GM21576 (cell line): ENCODE results near the gene ANO2.

Source experiments
- ATAC-seq: cut with Tn5 transposase; IDR thresholded peaks from one replicate; pipeline ENCODE4 v1.9.1; 2021; ENCODE audit warnings: mild to moderate bottlenecking, moderate library complexity; ENCODE audit not compliant: unreplicated experiment

Gene ANO2

DNA sequence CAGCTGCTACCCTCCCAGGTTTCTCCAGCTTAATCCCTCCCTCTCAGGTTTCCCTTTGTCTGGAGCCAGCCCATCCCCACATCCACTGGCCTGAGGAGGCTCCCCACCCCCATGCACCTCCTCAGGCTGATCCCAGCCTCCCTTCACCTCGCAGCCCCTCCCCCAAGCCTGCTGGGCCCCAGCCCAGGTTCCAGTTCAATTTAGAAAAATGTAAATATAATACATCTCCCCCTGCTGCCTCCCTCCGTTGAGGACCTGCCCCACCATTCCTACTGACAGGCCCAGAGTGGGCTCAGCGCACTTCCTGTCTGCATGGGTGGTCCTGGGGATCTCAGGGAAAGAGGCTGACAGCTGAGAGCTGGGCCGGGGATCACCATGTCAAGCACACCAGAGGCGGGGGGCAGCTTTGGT is 357.3 kb downstream of the ANO2 start:
- no peak for ATAC-seq

DNA sequence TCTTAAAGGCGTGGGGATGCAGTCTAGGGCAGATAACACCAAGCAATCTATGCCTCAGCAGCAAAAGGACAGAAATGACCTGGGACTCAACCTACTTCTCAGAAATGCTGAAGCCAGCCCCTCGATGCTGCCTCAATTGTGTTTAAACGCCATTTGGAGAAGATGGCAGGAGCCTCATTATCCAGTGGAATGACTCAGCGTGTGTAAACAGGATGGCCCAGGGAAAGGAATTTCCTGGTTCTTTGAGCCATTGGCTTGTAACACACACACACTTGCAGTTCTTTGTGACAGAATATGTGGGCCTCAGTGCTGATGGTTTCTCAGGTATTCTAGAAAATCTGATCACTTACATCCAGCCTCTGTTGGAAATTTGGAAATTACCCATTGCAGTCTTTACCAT is 358.9 kb downstream of the ANO2 start:
- no peak for ATAC-seq

DNA sequence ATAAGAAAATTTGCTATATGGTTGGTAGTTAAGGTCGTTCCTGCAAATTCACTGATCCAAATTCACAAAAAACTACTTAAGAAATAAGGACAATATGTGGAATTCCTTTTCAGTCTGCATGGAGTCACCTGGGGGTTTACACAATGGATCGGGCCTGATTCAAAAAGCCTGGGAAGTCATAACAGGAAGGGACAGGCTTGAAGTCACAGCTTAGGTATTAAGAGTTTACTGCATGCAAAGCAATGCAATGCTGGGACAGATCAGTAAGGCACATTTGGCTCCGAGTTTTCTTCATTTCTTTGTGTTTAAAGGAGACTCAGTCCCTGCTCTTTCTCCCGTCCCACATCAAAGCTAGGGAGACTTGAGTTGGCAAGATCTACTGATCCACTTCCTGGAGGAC is 359.9 kb downstream of the ANO2 start:
- no peak for ATAC-seq

DNA sequence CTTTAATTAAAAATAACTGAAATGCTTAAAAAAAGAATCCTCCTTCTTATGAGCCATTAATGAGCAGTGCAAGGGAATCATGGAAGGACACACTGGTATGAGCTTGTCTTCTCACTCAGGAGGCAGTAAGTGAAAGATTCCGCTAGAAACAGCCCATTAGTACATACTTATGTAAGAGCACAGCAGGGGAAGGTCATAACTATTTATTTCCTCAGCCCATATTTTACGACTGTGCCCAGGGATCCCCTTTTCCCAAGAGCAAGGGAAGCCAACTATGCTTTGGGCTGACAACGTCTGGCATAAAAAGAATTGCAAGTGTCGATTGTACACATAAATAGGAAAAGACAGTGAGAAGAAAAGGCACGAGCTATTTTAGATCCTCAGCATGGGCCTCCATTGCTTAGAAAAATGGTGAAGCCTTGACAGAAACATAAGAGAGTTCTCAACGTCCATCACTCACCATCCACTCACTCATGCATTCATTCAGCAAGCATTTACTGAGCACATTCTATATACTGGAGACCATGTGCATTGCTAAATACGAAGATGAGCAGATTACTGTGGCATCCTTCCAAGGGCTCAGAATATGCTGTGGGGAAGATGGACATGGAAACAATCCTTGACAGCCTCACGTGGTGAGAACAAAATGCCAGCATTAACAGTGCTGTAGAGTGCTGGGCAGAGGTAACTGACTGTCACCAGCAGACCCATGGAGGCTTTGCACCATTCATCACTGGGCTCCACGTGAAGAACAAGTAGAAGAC is 360.5 kb downstream of the ANO2 start:
- no peak for ATAC-seq

DNA sequence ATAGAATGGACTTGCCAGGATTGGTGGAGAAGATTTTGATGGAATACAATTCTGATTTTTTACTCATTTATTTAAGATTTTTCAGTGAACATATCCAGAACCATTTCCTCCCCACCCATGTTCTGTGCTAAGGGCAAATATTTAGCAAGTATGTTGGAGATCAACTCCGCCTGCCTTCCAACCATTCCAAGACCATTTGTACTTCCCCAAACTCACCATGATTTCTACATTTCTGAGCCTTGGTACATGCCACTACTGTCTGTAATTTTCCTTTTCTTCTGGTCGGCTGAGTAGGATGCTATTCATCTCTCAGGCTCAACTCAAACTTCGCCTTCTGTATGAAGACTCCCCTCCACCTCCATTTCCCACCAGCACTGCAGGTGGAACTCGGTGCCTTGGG is 362.5 kb downstream of the ANO2 start:
- no peak for ATAC-seq

DNA sequence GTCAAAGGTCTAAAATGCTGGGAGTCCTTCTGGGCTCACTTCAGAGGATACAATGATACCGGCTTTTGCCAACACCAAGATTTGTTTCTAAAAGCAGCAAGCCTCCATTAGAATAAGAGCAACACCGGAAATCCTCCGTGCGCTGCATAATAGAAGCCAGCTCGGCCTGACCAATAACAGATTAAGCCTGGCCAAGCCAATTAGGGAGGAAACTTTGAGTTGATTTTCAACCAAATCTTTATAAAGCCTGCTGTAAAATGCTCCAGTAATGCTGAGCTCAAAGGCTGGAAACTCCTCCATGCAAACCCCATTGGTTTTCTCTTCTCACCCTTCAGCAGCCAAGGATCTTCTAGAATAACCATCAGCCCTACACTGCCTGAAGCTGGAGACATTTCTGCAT is 363.0 kb downstream of the ANO2 start:
- no peak for ATAC-seq

DNA sequence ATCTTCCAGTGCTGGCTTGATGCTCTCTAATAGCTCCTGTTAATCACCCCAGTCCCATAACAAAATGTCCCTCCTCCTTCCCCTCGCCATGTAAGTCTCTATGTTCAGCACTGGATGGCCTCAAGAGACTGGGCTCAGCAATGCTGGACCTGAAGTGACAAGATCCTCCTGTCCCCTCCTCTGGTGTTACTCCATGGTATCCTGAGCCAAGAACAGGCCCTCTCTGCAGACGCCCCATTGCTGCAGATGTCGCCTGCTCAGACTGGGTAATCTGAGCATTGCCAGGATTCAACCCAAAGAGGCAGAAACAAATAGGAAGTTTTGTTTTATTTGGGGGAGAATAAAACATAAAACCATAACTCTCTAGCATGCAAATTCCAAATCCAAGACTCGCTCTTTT is 363.4 kb downstream of the ANO2 start:
- no peak for ATAC-seq

DNA sequence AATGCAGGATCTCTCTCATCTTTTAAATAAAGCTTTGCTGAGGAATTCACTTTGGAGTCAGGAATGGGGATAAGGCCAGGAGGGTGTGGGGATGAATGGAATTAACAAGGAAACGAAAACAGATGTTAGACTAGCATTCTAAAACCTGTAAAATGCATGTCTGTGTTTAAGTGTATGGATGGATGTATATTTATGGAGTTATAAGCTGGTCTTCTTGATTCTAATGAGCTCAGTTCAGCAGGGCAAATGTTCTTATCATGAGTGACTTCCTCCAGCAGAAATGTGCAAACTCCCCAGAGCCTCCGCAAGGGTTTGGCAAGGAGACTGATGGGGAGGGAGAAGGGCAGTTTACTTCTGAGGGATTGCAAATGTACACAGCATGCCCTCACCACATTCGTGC is 364.0 kb downstream of the ANO2 start:
- ATAC-seq: no peak

DNA sequence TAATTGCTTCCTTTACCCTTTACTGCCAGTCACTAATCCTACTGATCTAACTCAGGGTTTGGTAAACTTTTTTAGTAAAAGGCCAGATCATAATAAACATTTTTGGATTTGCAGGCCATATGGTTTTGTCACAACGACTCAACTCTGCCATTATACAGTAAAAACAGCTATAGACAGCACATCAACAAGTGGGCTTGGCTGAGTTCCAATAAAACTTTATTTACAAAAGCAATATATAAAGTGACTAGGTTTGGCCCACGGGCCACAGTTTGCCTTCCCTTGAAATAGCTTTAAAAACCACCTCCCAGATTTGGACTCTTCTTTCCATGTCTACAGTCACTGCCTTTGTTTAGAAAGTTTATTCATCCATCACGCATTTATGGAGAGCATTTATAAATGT is 366.3 kb downstream of the ANO2 start:
- ATAC-seq: no peak

DNA sequence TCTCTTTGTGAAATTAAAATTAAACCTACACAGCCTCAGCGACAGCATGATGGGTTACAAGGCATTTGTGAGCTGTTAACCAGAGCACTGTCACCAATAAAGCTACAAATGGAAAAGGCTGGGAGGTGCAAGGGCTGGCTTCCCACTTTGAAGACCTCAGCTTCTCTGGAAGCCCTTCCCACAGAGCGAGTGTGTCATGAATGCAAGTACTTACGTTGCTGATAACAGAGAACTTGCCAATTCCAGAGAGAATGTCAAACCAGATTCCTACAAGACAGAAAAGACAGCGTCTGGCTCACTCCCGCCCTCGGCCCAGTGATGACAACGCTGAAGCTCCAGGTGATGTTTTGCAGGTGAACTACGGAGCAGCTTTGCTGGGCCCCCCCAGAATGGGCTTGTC is 367.3 kb downstream of the ANO2 start:
- no peak for ATAC-seq

DNA sequence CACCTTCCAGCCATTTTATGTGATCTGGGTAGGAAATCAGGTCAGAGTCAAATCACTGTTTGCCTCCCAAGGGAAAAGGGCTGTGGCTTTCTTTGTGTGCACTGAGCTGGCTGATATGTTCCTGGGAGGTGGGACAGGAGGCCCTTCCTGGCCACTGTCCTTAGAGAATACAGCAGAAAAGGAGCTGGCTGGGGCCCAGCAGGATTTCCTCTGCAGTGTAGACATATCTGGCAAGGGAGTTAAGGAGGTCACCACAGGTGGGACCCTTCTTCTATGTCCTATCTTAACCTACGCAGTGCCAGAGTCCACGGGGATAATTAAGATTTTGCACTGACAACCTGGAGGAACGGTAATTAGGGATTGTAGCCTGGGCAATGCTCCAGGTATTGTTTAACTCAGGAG is 367.8 kb downstream of the ANO2 start:
- no peak for ATAC-seq

DNA sequence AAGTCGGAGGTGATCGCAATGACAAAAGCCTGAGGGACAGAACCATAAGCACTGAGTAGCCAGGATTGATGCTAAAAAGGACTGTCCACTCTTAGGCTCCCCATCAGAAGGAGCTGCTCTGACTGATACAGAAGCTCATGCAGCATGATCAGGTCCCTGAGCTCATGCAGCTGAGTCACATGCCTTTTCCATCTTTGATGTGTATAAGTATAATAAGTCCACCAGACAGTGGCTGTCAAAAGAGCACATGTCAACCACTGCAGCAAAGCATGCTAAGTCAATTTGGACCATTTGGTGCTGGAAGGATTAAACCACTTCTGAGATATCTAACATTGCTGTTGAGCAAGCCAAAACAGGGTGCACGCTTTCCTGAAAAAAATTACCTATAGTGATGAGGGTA is 369.1 kb downstream of the ANO2 start:
- ATAC-seq: no peak

DNA sequence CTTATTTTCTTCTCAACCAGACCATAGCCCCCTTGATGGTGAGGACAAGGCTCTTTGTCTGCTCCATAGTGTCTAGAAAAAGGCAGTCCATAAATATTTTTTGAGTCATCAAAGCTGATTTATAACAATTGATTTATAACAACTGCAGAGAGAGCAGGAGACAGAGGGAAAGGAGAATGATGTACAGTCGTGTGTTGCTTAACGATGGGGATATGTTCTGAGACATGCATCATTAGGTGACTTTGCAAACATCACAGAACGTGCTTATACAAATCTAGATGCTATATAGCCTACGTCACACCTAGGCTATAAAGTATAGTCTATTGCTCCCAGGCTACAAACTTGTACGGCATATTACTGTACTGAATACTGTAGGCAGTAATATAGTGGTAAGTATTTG is 369.8 kb downstream of the ANO2 start:
- ATAC-seq: no peak

DNA sequence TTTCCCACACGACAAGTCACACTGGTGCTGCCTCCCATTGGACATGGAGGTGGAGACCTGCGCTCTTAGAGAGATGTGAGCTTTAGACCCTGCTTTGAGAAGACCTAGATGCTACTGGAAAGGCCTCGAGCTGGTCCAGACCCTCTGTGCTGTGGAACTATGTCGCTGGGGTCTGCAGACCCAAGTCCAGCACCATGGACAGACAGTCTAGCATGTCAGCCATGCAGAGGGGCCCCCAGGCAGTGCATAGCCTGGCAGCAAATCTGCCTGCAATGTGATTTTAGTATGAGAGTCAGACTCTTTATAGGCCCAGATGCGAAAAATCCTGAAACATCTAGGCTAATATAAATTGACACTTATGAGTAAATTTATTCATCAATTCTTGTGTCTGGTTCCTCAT is 371.7 kb downstream of the ANO2 start:
- ATAC-seq: no peak

DNA sequence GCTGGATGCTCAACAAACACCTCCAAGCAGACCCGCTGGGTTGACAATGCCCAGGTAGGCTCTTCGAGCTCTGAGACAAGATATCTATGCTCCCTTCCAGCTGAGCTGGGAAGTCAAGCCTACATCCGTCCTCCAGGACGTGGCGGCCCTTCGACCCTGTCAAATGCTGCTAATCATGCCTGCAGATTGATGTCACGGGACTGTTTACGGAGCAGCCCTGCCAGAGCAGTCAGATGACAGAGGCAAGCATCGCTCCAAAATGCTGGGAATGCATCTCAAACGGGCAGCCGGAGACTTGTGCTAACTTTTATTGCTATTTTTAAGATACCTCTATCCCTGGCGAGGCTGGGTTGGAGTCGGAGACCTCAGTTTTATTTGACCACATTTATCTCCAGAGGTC is 373.9 kb downstream of the ANO2 start:
- ATAC-seq: no peak

DNA sequence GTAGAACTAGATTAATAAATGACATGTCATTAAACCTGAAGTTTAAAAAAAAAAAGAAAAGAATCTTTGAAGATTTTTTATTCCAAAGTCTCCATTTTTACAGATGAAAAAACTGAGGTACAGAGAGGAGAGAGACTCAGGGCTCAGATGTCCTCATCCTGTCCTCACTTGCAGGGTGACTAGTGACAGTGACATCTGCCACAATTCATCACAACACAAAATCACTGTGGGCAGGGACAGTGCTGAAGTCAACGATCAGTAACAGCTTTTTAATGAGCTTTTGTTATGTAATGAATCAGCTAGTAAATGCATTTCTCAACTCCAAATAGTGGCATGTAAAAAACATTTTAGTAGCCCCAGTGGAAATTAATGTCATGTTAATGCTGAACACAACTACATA is 374.6 kb downstream of the ANO2 start:
- ATAC-seq: no peak

DNA sequence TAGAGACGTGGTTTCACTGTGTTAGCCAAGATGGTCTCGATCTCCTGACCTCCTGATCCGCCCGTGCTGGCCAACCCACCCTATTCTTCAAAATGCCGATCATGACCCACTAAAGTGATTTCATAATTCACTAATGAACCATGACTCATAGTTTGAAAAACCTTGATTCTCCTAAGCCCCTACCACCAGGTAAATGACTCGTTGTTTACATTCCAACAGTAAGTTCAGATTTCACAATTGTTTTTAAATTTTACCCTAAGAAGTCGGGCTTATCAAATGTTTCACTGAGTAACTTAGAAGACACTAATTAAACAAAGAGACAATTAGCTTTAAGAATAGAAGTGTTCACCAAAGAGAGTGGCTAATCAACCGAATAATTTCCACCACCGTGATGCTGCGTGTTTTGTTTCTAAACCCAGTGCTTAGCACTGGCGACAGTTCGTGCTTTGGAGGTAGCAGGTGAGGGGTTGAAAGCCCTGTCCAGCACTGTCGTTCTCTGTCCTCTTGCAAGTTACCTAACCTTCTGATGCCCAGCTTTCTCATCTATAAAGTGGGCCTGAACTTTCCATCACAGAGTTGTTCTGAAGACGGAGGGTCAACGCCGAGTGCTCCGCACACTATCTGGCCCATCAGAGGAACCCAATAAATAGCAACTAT is 376.6 kb downstream of the ANO2 start:
- ATAC-seq: no peak

DNA sequence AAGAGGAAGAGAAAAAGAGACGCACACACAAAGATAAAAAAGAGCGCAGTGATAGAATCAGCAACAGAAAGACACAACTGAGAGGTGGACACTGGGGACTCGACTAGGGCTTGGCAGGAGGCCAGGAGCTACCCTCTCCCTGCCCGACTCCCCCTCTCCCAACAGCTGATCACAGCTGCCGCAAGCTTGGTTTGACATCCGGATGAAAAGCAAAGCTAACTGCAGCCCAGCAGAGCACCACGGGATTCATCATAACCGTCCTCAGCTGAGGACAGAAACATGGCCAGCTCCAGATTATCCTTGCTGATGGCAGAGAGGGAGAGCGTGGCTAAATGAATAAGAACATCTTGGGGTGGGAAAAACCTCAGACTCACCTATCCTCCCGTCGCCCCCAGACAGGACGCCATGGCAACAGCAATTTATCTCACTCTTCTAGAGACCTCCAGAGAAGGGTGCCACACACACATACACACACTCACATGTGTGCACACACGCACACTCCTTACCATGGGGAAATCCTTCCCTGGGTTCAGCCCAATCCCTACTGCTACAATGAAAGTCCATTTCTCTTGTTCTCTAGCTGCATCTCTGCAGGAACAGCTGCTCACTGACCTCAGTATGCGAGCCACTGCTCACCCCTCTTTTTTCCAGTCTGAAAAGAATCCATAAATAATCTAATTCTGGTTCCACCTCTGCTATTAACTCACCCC is 377.9 kb downstream of the ANO2 start:
- no peak for ATAC-seq

DNA sequence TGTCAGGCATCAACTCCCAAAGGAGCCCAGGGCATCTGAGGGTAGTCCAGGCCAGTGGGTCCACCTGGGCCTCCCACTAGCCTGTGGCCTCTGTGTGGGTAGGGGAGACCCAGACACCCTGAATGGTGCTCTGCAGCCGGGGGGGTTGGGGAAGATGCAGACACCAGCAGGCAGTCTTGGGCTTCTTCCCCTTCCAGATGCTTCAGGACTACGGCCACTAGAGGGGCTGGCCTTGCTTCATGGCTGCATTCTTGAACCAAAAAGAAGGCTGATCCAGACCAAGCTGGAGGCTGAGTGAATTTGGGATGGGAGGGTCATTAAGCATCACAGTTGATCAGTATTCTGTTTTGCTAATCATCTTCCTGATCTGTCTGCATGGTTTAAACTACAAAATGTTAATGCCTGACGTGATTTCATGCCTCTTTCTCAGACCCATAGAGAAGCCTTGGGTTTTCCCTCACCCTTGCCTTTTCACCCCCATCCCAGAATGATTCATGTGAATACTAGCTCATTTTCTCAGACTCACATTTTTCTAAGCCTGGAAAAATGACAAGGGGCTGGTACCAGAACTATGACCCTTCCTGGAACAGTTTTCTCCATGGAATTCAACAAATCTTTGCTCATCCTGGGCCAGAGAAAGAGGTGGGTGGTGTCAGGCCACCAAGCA is 379.0 kb downstream of the ANO2 start:
- no peak for ATAC-seq

DNA sequence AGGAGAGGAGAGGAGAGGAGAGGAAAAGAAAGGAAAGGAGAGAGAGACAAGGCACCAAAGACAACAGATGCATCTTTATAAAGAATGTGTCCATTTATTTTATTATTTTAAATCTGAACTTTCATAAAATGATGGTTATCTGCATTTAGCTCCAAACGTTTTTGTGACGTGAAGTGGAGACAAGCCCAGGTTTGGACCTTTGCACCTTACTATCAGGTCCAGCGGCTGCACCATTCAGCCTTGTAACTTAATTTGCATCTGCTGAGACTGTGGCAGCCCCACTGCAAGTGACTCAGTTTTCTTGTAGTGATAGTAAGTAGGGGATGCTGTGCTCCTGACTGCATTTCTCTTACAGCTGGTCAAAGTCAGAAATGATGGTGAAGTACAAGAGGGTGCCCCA is 382.5 kb downstream of the ANO2 start:
- ATAC-seq: no peak

DNA sequence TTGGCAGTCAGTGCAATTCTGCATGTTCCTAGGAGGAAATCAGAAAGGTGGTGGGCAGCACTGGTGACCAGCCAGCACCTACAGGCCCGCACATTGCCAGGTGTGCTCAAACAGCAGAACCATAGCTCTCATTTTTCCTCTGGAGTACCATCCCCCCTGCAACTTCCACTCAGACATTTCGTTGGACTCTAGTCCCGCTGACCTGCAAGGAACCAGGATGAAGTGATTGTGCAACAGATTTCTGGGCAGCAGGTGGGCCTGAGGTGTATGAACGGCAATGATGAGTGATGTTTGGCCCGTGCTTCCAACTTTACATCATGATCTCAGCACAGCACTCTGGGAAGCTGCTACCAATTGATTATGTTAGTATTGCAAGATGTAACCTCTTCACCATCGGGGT is 383.2 kb downstream of the ANO2 start:
- ATAC-seq: no peak

DNA sequence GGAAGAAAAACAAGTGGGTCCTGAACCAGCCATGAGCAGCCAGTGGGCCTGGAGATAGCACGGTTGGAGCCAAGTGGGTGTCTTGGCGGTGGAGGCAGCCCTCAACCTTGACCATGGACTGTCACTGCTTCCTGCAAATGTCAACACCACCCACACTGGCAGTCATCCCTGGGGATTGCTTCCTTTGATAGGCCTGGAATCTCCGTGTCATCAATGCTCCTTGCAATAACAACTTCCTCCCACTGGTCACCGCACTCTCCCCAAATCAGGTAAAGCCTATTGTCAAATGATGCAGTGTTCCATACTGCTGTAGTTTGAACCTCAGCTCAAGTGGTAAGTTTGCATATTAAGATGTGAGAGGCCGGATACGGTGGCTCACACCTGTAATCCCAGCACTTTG is 384.0 kb downstream of the ANO2 start:
- ATAC-seq: no peak
